SK-N-SH (cell line): ENCODE results near the gene ADCY7. TPM values are rescaled to one million over a fixed set of nuclear protein-coding genes. Genes with fewer than 3 reads are reported as not detected.
A peak's percentile ranks its signal among the peaks of the same experiment; 100 is the strongest.

Experiments
- CTCF ChIA-PET: fragments of 300-600, 350-600 bp; formaldehyde crosslinking; extraction: SDS; loops from one replicate; lab custom pipeline; 2021; lab: Yijun Ruan, JAX
- POLR2A ChIA-PET: fragments of 350-600 bp; sonication (Branson Sonifier 250); formaldehyde crosslinking; extraction: SDS; loops from one replicate; lab custom pipeline; 2020; ENCODE audit warnings: antibody characterized with exemption, inconsistent platforms; lab: Yijun Ruan, JAX
- DNase-seq: peaks from one replicate; pipeline ENCODE4 v3.0.0; 2012
- H2AFZ ChIP-seq: fragments of 200-600 bp; sonication (generic); 2 replicates; pipeline ENCODE4 v1.8.1; 2016; ENCODE audit warnings: antibody characterized with exemption, mild to moderate bottlenecking, low read depth
- H3F3A ChIP-seq: fragments of 200-600 bp; sonication (generic); replicated peaks from 2 replicates; pipeline ENCODE3; 2016; ENCODE audit warnings: antibody characterized with exemption, mild to moderate bottlenecking; ENCODE audit not compliant: insufficient read depth
- H3K27ac ChIP-seq, 2 experiments: fragments of 200-500 bp in 1 of 2; fragments of 200-600 bp in 1 of 2; sonication (Bioruptor generic) in 1 of 2; sonication (generic), shearing (Covaris generic) in 1 of 2; 2 replicates each; pipeline versions ENCODE4 v1.5.1 to v1.6.1; 2014 to 2016; ENCODE audit warnings: low read depth in 2 of 2, inconsistent platforms in 1 of 2, low read length in 1 of 2, mild to moderate bottlenecking in 1 of 2, mixed read lengths in 1 of 2
- H3K27me3 ChIP-seq: fragments of 200-600 bp; sonication (generic), shearing (Covaris generic); 2 replicates; pipeline ENCODE4 v1.6.1; 2016; ENCODE audit warnings: mixed run types; ENCODE audit not compliant: insufficient read depth
- H3K36me3 ChIP-seq, 2 experiments: fragments of 200-500 bp in 1 of 2; fragments of 200-600 bp in 1 of 2; sonication (Bioruptor generic) in 1 of 2; sonication (generic) in 1 of 2; replicated peaks in 1 of 2; 2 replicates each; pipeline versions ENCODE3 to v1.5.1; 2014 to 2016; ENCODE audit warnings: low read length in 1 of 2, mild to moderate bottlenecking in 1 of 2; ENCODE audit not compliant: insufficient read depth in 2 of 2, control insufficient read depth in 1 of 2
- H3K4me1 ChIP-seq, 2 experiments: fragments of 200-500 bp in 1 of 2; fragments of 200-600 bp in 1 of 2; sonication (Bioruptor generic) in 1 of 2; sonication (generic), shearing (Covaris generic) in 1 of 2; 2 replicates each; pipeline versions ENCODE4 v1.5.1 to v1.6.1; 2014 to 2016; ENCODE audit warnings: low read depth in 1 of 2, low read length in 1 of 2, mixed run types in 1 of 2; ENCODE audit not compliant: insufficient read depth in 2 of 2, control insufficient read depth in 1 of 2
- H3K4me2 ChIP-seq: fragments of 200-600 bp; sonication (generic), shearing (Covaris generic); 2 replicates; pipeline ENCODE4 v1.6.1; 2017; ENCODE audit warnings: mixed run types
- H3K4me3 ChIP-seq, 2 experiments: fragments of 200-500 bp in 1 of 2; fragments of 200-600 bp in 1 of 2; sonication (Bioruptor generic) in 1 of 2; sonication (generic), shearing (Covaris generic) in 1 of 2; 2 replicates each; pipeline versions ENCODE4 v1.5.1 to v1.8.1; 2014 to 2016; ENCODE audit warnings: low read depth in 2 of 2, inconsistent platforms in 1 of 2, low read length in 1 of 2, mild to moderate bottlenecking in 1 of 2, mixed read lengths in 1 of 2, moderate library complexity in 1 of 2
- H3K79me2 ChIP-seq: fragments of 200-600 bp; sonication (generic); 2 replicates; pipeline ENCODE4 v1.8.1; 2017; ENCODE audit warnings: mild to moderate bottlenecking; ENCODE audit not compliant: insufficient read depth
- H3K9ac ChIP-seq: fragments of 200-600 bp; sonication (generic); 2 replicates; pipeline ENCODE4 v1.6.1; 2017; ENCODE audit warnings: mixed run types
- H3K9me2 ChIP-seq: fragments of 200-600 bp; sonication (generic); 2 replicates; pipeline ENCODE4 v1.6.1; 2017; ENCODE audit warnings: mixed run types
- H3K9me3 ChIP-seq: fragments of 200-600 bp; sonication (generic); 2 replicates; pipeline ENCODE4 v1.6.1; 2017; ENCODE audit warnings: mixed run types, mild to moderate bottlenecking, moderate library complexity
- H4K20me1 ChIP-seq: fragments of 200-600 bp; sonication (generic); 2 replicates; pipeline ENCODE4 v1.6.1; 2017; ENCODE audit warnings: mild to moderate bottlenecking, mixed run types; ENCODE audit not compliant: insufficient read depth
- CHD2 ChIP-seq: fragments of 150-350 bp; IDR thresholded peaks from 2 replicates; pipeline ENCODE4 v1.6.1; 2018; ENCODE audit warnings: low read length; ENCODE audit not compliant: partially characterized antibody
- CTCF ChIP-seq: fragments of 200-600 bp; sonication (generic); IDR thresholded peaks from 2 replicates; pipeline ENCODE4 v1.6.1; 2017; ENCODE audit warnings: antibody characterized with exemption, mild to moderate bottlenecking, moderate library complexity
- EP300 ChIP-seq, 2 experiments: IDR thresholded peaks; 2 replicates each; pipeline versions ENCODE4 v1.4.0 to v1.6.1; 2012; ENCODE audit warnings: borderline replicate concordance in 1 of 2, low read depth in 1 of 2, low read length in 1 of 2
- GATA2 ChIP-seq: sonication (generic); formaldehyde crosslinking; IDR thresholded peaks from 2 replicates; pipeline ENCODE4 v1.5.0; 2020; ENCODE audit warnings: mild to moderate bottlenecking, missing genetic modification reagents
- MXI1 ChIP-seq: IDR thresholded peaks from 2 replicates; pipeline ENCODE4 v1.6.1; 2012; ENCODE audit warnings: mild to moderate bottlenecking, low read depth, low read length, improper control_type of control experiment
- POLR2AphosphoS5 ChIP-seq: IDR thresholded peaks from 2 replicates; pipeline ENCODE4 v1.6.1; 2012; ENCODE audit warnings: low read depth, low read length
- RAD21 ChIP-seq: IDR thresholded peaks from 2 replicates; pipeline ENCODE4 v1.6.1; 2012; ENCODE audit warnings: mild to moderate bottlenecking, low read length
- SIN3A ChIP-seq: IDR thresholded peaks from 2 replicates; pipeline ENCODE4 v1.6.1; 2012; ENCODE audit warnings: low read depth, mild to moderate bottlenecking, low read length, moderate library complexity, borderline replicate concordance
- TAF1 ChIP-seq: IDR thresholded peaks from 2 replicates; pipeline ENCODE4 v1.6.1; 2012; ENCODE audit warnings: low read depth, mild to moderate bottlenecking, low read length, moderate library complexity, borderline replicate concordance
- WGBS: methylation state at CpG from one replicate; pipeline ENCODE4 v1.1.6; 2017; ENCODE audit warnings: low lambda C conversion rate; 5-methylcytosine and 5-hydroxymethylcytosine counted together
- polyA plus RNA-seq, 3 experiments: library from polyadenylated mRNA; depleted of rRNA; stranded (reverse); fragments of >200 nt; gene quantifications; 2 replicates each; pipeline ENCODE4 v1.2.3, GENCODE V29; 2012
- TF ChIP-seq, protein P1 (sequence below): IDR thresholded peaks from 2 replicates; pipeline ENCODE4 v1.4.0; 2012; ENCODE audit warnings: low read depth

Gene ADCY7
- polyA plus RNA-seq, 1 of the 3 experiments (the other 2 are of a cell fraction): 14.3 TPM

GRCh38 chr16:50309527-50310307 lies 43.4 kb downstream of the ADCY7 start:
- peak; percentile 82 for DNase-seq
- H3K27me3 ChIP-seq: no peaks in the 10 kb centered on the region
- H3K36me3 ChIP-seq: peaks cover 18 to 23% of the 10 kb centered on the region in 2 experiments
- peak overlapping the region in 1 of 2 experiments; percentile 84; a peak in 2 of 4 replicates for H3K27ac ChIP-seq
- no peaks in the 10 kb centered on the region for H4K20me1 ChIP-seq
- H3K79me2 ChIP-seq: no peaks in the 10 kb centered on the region
- no peak overlapping the region for H3K4me3 ChIP-seq
- no peaks in the 10 kb centered on the region for H3K9me2 ChIP-seq
- H3K9ac ChIP-seq: no peak overlapping the region
- CTCF ChIA-PET: interaction anchor here (0.7 to 2.0 kb wide), 12 partner anchors 9 to 497 kb away, joined by 3 to 7 read pairs (median 4); partner anchors contain the start of gene ADCY7
- no peak overlapping the region for H2AFZ ChIP-seq
- WGBS: 86% methylated on average over 6 of the region's 15 CpGs
- peaks cover 0 to 33% of the 10 kb centered on the region in 2 experiments; a peak in 1 of 4 replicates for H3K4me1 ChIP-seq
- H3F3A ChIP-seq: no peaks in the 10 kb centered on the region
- TF ChIP-seq TAF1 (no peak), MXI1 (peak; percentile 81), CTCF (no peak), GATA2 (CRISPR knock-in tag) (no peak), EP300 (IDR thresholded peaks at IDR 0.05; ENCODE audit: borderline replicate concordance in 1 of 2, low read depth in 1 of 2, low read length in 1 of 2) (peak in 1 of 2 experiments; percentile 22; a peak in 1 of 4 replicates), CHD2 (no peak), RAD21 (0 out of 2 replicates have a peak, but pooled peaks have one; percentile 5)
- TF ChIP-seq, protein P1, sequence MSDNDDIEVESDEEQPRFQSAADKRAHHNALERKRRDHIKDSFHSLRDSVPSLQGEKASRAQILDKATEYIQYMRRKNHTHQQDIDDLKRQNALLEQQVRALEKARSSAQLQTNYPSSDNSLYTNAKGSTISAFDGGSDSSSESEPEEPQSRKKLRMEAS: no peak
- H3K4me2 ChIP-seq: no peak overlapping the region
- POLR2A ChIA-PET: interaction anchor here (0.7 to 1.4 kb wide), 3 partner anchors 12 to 64 kb away, joined by 3 to 5 read pairs (median 3); no protein-coding TSS in a partner anchor
- no peaks in the 10 kb centered on the region for H3K9me3 ChIP-seq

- no peak overlapping the region for H3K4me2 ChIP-seq
- no peaks in the 10 kb centered on the region for H3K9me2 ChIP-seq
- CTCF ChIA-PET: interaction anchor here (0.9 to 2.0 kb wide), 8 partner anchors 9 to 496 kb away, joined by 3 to 7 read pairs (median 4); no protein-coding TSS in a partner anchor
- H3K27me3 ChIP-seq: no peaks in the 10 kb centered on the region
- H3K9me3 ChIP-seq: no peaks in the 10 kb centered on the region
- H3K27ac ChIP-seq: peak overlapping the region in 1 of 2 experiments; percentile 84; a peak in 2 of 4 replicates
- 96% methylated on average over 15 of the region's 18 CpGs for WGBS
- no peak overlapping the region for H3K4me3 ChIP-seq
- H3F3A ChIP-seq: no peaks in the 10 kb centered on the region
- H4K20me1 ChIP-seq: no peaks in the 10 kb centered on the region
- H3K9ac ChIP-seq: no peak overlapping the region
- H3K79me2 ChIP-seq: no peaks in the 10 kb centered on the region
- H3K36me3 ChIP-seq: peaks cover 19 to 31% of the 10 kb centered on the region in 2 experiments
- peaks cover 0 to 41% of the 10 kb centered on the region in 2 experiments; a peak in 1 of 4 replicates for H3K4me1 ChIP-seq
- no peak overlapping the region for H2AFZ ChIP-seq
- POLR2A ChIA-PET: interaction anchor here (0.7 to 1.4 kb wide), 2 partner anchors 12 to 14 kb away, joined by 3 to 5 read pairs; no protein-coding TSS in a partner anchor
- peak; percentile 28 for DNase-seq
- no peak for TF ChIP-seq SIN3A
- TF ChIP-seq POLR2AphosphoS5: 0 out of 2 replicates have a peak, but pooled peaks have one; percentile 0
- TF ChIP-seq, all 33 proteins: peak for 1
These were observed 44.2 kb downstream of the ADCY7 start for GRCh38 chr16:50310308-50311133.
